Subcutaneous abdominal adipose tissue (tissue), 5 donors: Measurements from ENCODE around the gene ODAM.

Source experiments
- H3K27ac ChIP-seq: one replicate; pipeline ENCODE4 v1.7.0; 2013; ENCODE audit warnings: low read depth, mild to moderate bottlenecking, inconsistent platforms, low read length, moderate library complexity
- H3K27me3 ChIP-seq, 5 donors: one replicate each; pipeline ENCODE4 v1.7.0; 2013; ENCODE audit warnings: low read length in 5 of 5, inconsistent platforms in 1 of 5; ENCODE audit not compliant: control insufficient read depth in 5 of 5, insufficient read depth in 4 of 5
- H3K36me3 ChIP-seq, 5 donors: one replicate each; pipeline ENCODE4 v1.7.0; 2013; ENCODE audit warnings: low read length in 5 of 5; ENCODE audit not compliant: control insufficient read depth in 5 of 5, insufficient read depth in 5 of 5
- H3K4me1 ChIP-seq, 5 donors: one replicate each; pipeline ENCODE4 v1.7.0; 2013; ENCODE audit warnings: low read length in 5 of 5, mild to moderate bottlenecking in 3 of 5, moderate library complexity in 1 of 5; ENCODE audit not compliant: control insufficient read depth in 5 of 5, insufficient read depth in 5 of 5
- H3K4me3 ChIP-seq, 5 donors: one replicate each; pipeline ENCODE4 v1.7.0; 2013; ENCODE audit warnings: low read length in 5 of 5, low read depth in 1 of 5
- H3K9ac ChIP-seq, 5 donors: one replicate each; pipeline ENCODE4 v1.7.0; 2013; ENCODE audit warnings: low read length in 5 of 5, mild to moderate bottlenecking in 4 of 5, moderate library complexity in 3 of 5
- H3K9me3 ChIP-seq, 5 donors: one replicate each; pipeline ENCODE4 v1.7.0; 2013; ENCODE audit warnings: low read length in 5 of 5; ENCODE audit not compliant: control insufficient read depth in 5 of 5
- donor health status: healthy.
- donor health status: healthy.
- donor health status: healthy.
- donor health status: healthy.
- donor health status: healthy.

Gene ODAM, protein sequence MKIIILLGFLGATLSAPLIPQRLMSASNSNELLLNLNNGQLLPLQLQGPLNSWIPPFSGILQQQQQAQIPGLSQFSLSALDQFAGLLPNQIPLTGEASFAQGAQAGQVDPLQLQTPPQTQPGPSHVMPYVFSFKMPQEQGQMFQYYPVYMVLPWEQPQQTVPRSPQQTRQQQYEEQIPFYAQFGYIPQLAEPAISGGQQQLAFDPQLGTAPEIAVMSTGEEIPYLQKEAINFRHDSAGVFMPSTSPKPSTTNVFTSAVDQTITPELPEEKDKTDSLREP

DNA sequence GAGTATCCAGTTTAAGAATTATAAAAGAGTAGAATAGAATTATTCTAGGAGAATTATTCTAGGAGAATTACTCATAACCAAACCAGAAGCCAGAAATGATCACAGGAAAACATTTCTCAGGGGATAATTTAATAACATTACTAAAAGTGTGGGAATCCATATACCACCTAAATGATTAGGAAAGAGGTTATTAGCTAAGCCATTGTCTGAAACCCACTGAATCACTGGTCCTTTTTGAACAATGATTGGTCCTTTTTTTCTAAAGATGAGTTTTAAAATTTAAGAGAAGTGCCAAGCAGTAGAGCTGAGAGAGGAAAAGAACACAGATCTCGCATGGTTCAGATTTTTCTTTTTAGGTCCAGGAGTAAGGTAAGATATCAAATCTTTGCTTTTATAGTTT is at the start of gene ODAM:
TSS of gene ODAM (plus strand) at position 301 of the 400 bp plus-strand sequence. CDS start 819 bp downstream, outside the sequence.
- H3K9me3 ChIP-seq: no peaks in the 10 kb centered on the region
- H3K9ac ChIP-seq: no peak within 1 kb of the TSS
- no peak within 1 kb of the TSS for H3K27ac ChIP-seq
- H3K4me3 ChIP-seq: no peak within 1 kb of the TSS
- H3K36me3 ChIP-seq: no peaks in the 10 kb centered on the region
- H3K27me3 ChIP-seq: no peaks in the 10 kb centered on the region
- no peaks in the 10 kb centered on the region for H3K4me1 ChIP-seq

DNA sequence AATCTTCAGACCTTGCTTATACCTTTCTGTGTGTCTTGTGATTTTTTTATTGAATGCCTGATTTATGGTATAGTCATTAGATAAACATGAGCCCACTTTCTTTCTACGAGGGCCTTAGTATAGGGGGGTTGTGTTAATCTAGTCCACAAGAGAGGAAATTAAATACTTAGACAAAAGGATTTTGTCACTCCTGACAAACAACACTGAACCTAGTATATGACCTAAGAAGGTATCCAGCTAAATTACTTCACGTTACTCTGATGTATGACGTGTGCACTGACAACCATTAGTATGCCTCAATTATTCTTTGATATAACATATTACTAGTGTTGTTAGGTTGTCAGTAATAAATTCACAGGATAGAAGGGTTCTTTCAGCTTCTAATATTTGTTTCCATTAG is 44.3 kb upstream of the ODAM start:
- Histone ChIP-seq H3K9me3 (no peaks in the 10 kb centered on the region), H3K9ac (no peak overlapping the region), H3K4me1 (no peaks in the 10 kb centered on the region), H3K27ac (no peak overlapping the region), H3K36me3 (no peaks in the 10 kb centered on the region), H3K4me3 (no peak overlapping the region), H3K27me3 (no peaks in the 10 kb centered on the region)

DNA sequence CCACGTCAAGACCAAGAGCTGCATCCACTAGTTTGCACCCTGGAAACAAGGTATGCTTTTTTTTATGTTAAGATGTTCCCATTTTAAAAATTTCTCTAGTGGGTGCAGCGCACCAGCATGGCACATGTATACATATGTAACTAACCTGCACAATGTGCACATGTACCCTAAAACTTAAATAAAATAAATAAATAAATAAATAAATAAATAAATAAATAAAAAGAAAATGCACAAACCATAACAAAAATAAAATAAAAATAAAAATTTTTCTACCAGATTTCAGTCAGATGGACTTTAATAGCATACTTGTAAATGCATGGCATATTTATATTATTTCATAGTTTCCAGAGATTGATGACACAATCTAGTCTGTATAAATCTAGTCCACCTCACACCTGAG is 43.4 kb upstream of the ODAM start:
- no peaks in the 10 kb centered on the region for H3K27me3 ChIP-seq
- H3K36me3 ChIP-seq: no peaks in the 10 kb centered on the region
- H3K27ac ChIP-seq: no peak overlapping the region
- H3K9ac ChIP-seq: no peak overlapping the region
- H3K4me1 ChIP-seq: no peaks in the 10 kb centered on the region
- H3K9me3 ChIP-seq: no peaks in the 10 kb centered on the region
- no peak overlapping the region for H3K4me3 ChIP-seq

DNA sequence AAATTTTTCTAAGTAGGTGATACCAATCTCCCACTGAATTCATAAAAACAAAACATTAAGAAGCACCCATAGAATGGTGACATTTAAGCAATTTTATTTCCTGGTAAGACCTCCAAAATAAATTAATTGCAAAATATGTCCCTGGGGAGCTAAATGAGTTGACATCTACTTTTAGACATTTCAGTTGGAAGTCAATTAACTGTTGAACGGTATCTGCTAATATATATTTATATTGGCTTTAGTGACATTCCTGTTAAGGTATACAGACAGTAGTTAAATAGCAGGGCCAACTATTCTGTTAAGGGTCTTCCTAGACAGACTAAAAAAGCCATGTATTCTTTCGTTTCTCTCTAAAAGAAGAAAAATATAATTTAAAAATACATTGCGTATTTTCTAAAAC is 41.6 kb upstream of the ODAM start, which contains the start of gene PRR27:
TSS of gene PRR27 (plus strand) at position 301 of the 400 bp plus-strand sequence. CDS start 139 bp downstream, outside the sequence.
- Histone ChIP-seq H3K4me1 (no peaks in the 10 kb centered on the region), H3K27ac (no peak within 1 kb of the TSS), H3K4me3 (no peak within 1 kb of the TSS)

DNA sequence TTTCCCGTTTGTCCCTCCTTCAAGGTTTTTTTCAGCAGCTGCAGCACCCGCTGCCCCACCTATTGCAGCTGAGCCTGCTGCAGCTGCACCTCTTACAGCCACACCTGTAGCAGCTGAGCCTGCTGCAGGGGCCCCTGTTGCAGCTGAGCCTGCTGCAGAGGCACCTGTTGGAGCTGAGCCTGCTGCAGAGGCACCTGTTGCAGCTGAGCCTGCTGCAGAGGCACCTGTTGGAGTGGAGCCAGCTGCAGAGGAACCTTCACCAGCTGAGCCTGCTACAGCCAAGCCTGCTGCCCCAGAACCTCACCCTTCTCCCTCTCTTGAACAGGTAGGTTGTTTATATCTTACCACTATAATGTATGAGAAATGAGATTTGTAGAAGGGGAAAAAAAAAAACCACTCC is 36.9 kb upstream of the ODAM start:
- Histone ChIP-seq H3K4me3 (no peak overlapping the region), H3K9me3 (no peaks in the 10 kb centered on the region), H3K9ac (no peak overlapping the region), H3K27ac (no peak overlapping the region), H3K27me3 (no peaks in the 10 kb centered on the region), H3K36me3 (no peaks in the 10 kb centered on the region), H3K4me1 (no peaks in the 10 kb centered on the region)

More for the DNA sequence above, 41.6 kb upstream of the ODAM start, which contains the start of gene PRR27:
- no peaks in the 10 kb centered on the region for H3K36me3 ChIP-seq
- no peaks in the 10 kb centered on the region for H3K9me3 ChIP-seq
- no peak within 1 kb of the TSS for H3K9ac ChIP-seq
- H3K27me3 ChIP-seq: no peaks in the 10 kb centered on the region

DNA sequence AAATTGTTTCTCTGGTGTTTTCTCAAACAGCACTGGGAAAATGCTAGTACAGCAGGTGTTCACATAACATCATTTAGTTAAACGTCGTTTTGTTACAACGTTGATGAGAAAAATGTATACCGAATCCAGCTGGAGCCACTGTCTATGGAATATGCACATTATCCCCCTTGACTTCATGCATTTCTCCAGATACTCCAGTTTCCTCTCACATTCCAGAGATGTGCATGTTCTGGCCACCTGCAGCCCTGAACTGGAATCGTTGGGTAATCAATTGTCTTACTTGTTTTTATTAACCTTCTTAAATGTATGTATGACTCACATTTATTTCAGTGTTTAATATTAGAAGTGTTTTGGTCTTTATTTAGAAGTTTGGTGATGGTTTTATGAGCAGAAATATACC is 18.4 kb upstream of the ODAM start:
- no peaks in the 10 kb centered on the region for H3K4me1 ChIP-seq
- H3K9me3 ChIP-seq: no peaks in the 10 kb centered on the region
- H3K27me3 ChIP-seq: no peaks in the 10 kb centered on the region
- no peaks in the 10 kb centered on the region for H3K36me3 ChIP-seq
- no peak overlapping the region for H3K27ac ChIP-seq
- H3K9ac ChIP-seq: no peak overlapping the region
- no peak overlapping the region for H3K4me3 ChIP-seq

DNA sequence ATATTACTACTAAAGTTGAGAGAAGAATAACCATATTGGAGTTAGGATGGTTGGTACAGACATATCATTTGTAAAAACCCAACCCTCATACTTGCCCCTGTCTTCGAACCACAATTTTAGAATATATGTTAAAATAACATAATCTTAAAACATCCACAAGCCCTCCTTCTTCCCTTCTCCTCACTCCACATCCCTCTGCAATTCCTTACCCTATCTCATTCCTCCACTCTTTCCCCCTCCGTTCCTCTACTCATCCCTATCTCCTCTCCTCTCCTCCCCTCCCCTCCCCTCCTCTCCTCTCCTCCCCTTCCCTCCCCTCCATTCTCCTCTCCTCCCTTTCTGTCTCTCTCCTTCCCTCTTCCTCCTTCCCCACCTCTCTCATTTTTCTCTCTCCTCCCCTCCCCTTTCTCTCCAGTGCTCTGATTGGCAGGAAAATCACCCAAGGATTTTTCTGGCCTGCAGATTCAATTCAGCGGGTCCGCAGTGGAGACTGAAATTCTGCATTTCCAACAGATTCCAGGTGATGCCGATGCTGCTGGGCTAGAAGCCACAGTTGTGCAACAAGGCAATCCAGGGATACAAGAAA is 17.4 kb upstream of the ODAM start:
- Histone ChIP-seq H3K36me3 (no peaks in the 10 kb centered on the region), H3K27ac (no peak overlapping the region), H3K9ac (no peak overlapping the region), H3K9me3 (no peaks in the 10 kb centered on the region), H3K27me3 (no peaks in the 10 kb centered on the region), H3K4me3 (no peak overlapping the region), H3K4me1 (peaks cover 0 to 4% (median 0%) of the 10 kb centered on the region in 5 donors)

DNA sequence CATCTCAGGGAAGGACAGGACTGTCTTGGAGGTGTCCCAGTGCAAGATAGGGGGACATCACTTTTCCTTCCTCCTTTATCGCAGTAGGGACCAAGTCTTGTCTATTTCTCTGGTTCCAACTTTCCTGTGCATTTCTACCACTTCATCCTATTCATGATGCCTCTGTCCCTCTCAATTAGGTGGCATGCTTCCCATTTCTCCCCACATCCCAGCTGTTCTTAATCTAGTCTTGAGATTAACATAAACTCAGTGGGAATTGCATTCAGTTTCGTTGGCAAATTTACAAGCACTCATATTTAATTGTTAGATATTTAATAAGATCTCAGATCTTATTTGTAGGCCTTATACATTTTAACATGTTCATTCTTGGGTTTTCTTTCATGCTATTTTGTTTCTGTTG is 15.7 kb upstream of the ODAM start:
- Histone ChIP-seq H3K9ac (no peak overlapping the region), H3K27me3 (no peaks in the 10 kb centered on the region), H3K36me3 (no peaks in the 10 kb centered on the region), H3K4me1 (peaks cover 0 to 4% (median 0%) of the 10 kb centered on the region in 5 donors), H3K27ac (no peak overlapping the region), H3K9me3 (no peaks in the 10 kb centered on the region), H3K4me3 (no peak overlapping the region)

DNA sequence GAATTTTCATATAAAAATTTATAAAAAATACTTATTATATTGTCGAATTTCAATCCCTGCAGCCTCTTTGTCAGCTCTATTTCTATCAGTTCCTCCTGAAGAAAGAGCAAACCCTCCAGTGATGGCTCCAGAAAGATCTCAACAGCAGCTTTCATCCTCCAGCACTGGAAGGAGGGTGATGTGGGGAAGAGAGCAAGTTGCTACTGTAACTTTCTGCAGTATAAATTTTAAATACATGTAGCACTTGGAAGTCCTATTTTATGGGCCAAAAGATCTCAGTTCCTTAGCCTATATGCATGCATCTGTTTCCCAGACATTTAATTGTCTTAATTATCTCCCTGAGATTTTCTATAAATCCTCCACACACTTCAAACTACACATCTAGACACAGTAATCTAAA is 13.7 kb upstream of the ODAM start:
- no peak overlapping the region for H3K27ac ChIP-seq
- H3K9me3 ChIP-seq: no peaks in the 10 kb centered on the region
- peaks cover 0 to 4% (median 0%) of the 10 kb centered on the region in 5 donors for H3K4me1 ChIP-seq
- H3K9ac ChIP-seq: no peak overlapping the region
- H3K27me3 ChIP-seq: no peaks in the 10 kb centered on the region
- H3K4me3 ChIP-seq: no peak overlapping the region
- no peaks in the 10 kb centered on the region for H3K36me3 ChIP-seq

DNA sequence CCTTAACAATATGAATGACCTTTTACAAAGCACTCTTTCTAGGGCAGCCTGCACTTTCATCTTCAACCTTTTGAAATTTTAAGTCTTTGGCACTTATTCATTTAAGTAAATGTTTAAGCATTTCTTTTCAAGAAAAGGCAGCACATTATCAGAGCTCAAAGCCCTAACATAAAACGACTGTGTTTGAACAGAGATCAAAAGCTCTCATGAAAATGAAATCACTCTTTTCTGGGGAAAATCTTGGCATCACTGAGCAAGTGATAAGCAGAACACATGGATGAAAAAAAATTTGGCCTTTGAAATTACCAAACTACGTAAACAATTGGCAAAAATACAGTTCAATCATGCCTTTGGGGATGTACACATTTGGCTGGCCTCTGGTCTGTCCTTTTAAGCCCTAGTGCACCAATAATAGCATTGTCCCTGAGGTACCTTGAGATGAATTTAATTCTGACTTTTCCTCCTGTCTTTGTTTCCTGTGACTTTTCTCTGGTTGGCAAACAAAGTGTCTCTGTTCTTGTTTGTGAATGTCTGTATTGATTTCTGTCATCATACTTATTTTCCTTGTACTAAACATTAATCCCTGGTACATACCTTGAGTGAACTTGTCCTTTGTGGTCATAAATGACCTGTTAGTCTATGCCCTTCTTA is 12.9 kb upstream of the ODAM start:
- Histone ChIP-seq H3K9ac (no peak overlapping the region), H3K9me3 (no peaks in the 10 kb centered on the region), H3K27ac (no peak overlapping the region), H3K4me3 (no peak overlapping the region), H3K36me3 (no peaks in the 10 kb centered on the region), H3K27me3 (no peaks in the 10 kb centered on the region), H3K4me1 (peaks cover 0 to 4% (median 0%) of the 10 kb centered on the region in 5 donors)
